ENCODE results near the gene MPRIP. TPM values are rescaled to one million over a fixed set of nuclear protein-coding genes. Genes with fewer than 3 reads are reported as not detected.
A peak's percentile ranks its signal among the peaks of the same experiment; 100 is the strongest.

Gene MPRIP
- total and polyA plus RNA-seq, 2 of the 13 experiments (the other 11 are each of a cell fraction or from before 2014, with no cell fraction given): 50.2 to 52.4 TPM

GRCh38 chr17:17051380-17051779 lies 9.1 kb downstream of the MPRIP start:
- 90% methylated on average over 6 of the region's 6 CpGs for WGBS (ENCODE audit: low lambda C conversion rate)
- ChIA-PET POLR2A (interaction anchor here (0.7 to 2.2 kb wide), 4 partner anchors 10 to 229 kb away, joined by 3 to 13 read pairs (median 5); partner anchors contain the start of genes COPS3 and MPRIP), CTCF (ENCODE audit: low intra/inter-chr PET ratio, low total read pairs) (no interaction called here)
- no peak for DNase-seq (ENCODE audit: low spot score)
- Histone ChIP-seq H3K4me1 (ENCODE audit: insufficient read depth, low read length) (peaks cover 31% of the 10 kb centered on the region), H3K79me2 (ENCODE audit: insufficient read depth, low read length) (peaks cover 67% of the 10 kb centered on the region), H3K27ac (ENCODE audit: extremely low read length, insufficient read depth, low read length) (peak overlapping the region; percentile 50), H3K4me3 (replicated peaks in 1 of 3; ENCODE audit: insufficient read depth in 1 of 3, low read depth in 2 of 3, low read length in 3 of 3) (peak overlapping the region in 1 of 3 experiments; percentile 35; a peak in 1 of 6 replicates), H3K36me3 (replicated peaks in 1 of 2; ENCODE audit: control insufficient read depth in 1 of 2, insufficient read depth in 2 of 2, low read length in 2 of 2) (no peaks in the 10 kb centered on the region; a peak in 1 of 5 replicates), H3K9ac (ENCODE audit: insufficient read depth, low read depth, low read length) (no peak overlapping the region), H3K4me2 (ENCODE audit: low read depth, low read length) (peak overlapping the region; percentile 50), H2AFZ (ENCODE audit: low read length) (no peak overlapping the region), H4K20me1 (ENCODE audit: insufficient read depth, low read length) (peaks cover 6% of the 10 kb centered on the region; the same call in 1 of the 2 replicates), H3K9me3 (ENCODE audit: low read length) (no peaks in the 10 kb centered on the region), H3K27me3 (ENCODE audit: control insufficient read depth in 1 of 2, insufficient read depth in 2 of 2, low read length in 2 of 2) (no peaks in the 10 kb centered on the region)
- no TSS peak for BruUV-seq (replicated peaks)
- TF ChIP-seq POLR2AphosphoS5 (IDR thresholded peaks at IDR 0.05; ENCODE audit: low read depth, low read length): no peak
- no peak for TF ChIP-seq HOMEZ (CRISPR knock-in tag; IDR thresholded peaks at IDR 0.05; ENCODE audit: low read depth)
- no peak for TF ChIP-seq LRRFIP1 (CRISPR knock-in tag; conservative IDR thresholded peaks at IDR 0.05)
- TF ChIP-seq RORA (CRISPR knock-in tag; IDR thresholded peaks at IDR 0.05): no peak
- TF ChIP-seq ZNF7 (CRISPR knock-in tag; IDR thresholded peaks at IDR 0.05): no peak
- TF ChIP-seq ZNF367 (CRISPR knock-in tag; IDR thresholded peaks at IDR 0.05; ENCODE audit: borderline replicate concordance): no peak
- no peak for TF ChIP-seq BRF2 (CRISPR knock-in tag; IDR thresholded peaks at IDR 0.05)
- TF ChIP-seq HMGXB3 (CRISPR knock-in tag; IDR thresholded peaks at IDR 0.05; ENCODE audit: borderline replicate concordance): no peak
- in situ Hi-C loops (cut with HindIII; ENCODE audit: extremely low pct_ligation_motif_present, low pct_unique_long_range_greater_than_20kb): no loop called here
- intact Hi-C loops (cut with micrococcal nuclease; ENCODE audit: unreplicated experiment): no loop called here
- ATAC-seq: no peak
- FAIRE-seq: no peak
